ENCODE results near the gene PARP2. TPM values are rescaled to one million over a fixed set of nuclear protein-coding genes. Genes with fewer than 3 reads are reported as not detected.

The PARP2 gene
- total RNA-seq (2014; rRNA removed) (35.6 and 38.3 TPM in 2 replicates), Bru-seq, nascent RNA (percentile 78 among the genes with signal in this experiment), BruChase-seq, experiment 1, labeled RNA remaining after a 6-hour chase (percentile 71 among the genes with signal in this experiment), BruChase-seq, experiment 2, labeled RNA remaining after a 2-hour chase (percentile 70 among the genes with signal in this experiment)
- long read RNA-seq, transcript PARP2-202 (16 exons, 1,881 nt) = major isoform, 21 of 50 reads
- long read RNA-seq, transcript PARP2-201 (16 exons, 1,886 nt) = minor isoform, 7 of 50 reads
- long read RNA-seq, partial matches to known transcripts = 11 of 50 reads
- long read RNA-seq, other reads (novel, unspliced or antisense) = 9 of 50 reads

- H3K27ac ChIP-seq (ENCODE audit: low read length) = peak within 1 kb of the TSS; percentile 75
- no peaks in the 10 kb centered on the region for H3K9me2 ChIP-seq (replicated peaks; ENCODE audit: low read length)
- H3K9me3 ChIP-seq (ENCODE audit: low read length) = no peaks in the 10 kb centered on the region
- ATAC-seq (peak; percentile 99), DNase-seq (peak; percentile 100)
- TSS peak; percentile 100 for BruUV-seq (replicated peaks)
- ChIA-PET POLR2A (ENCODE audit: unreplicated experiment) (interaction anchor here (0.5 to 1.5 kb wide), 17 partner anchors 9 to 339 kb away, joined by 3 to 37 read pairs (median 6); partner anchors contain the start of genes APEX1, OSGEP, PIP4P1 and PNP), CTCF (interaction anchor here (0.5 to 1.5 kb wide), 7 partner anchors 15 to 347 kb away, joined by 3 to 22 read pairs (median 5); partner anchors contain the start of genes APEX1 and OSGEP)
- no peaks in the 10 kb centered on the region for H3F3A ChIP-seq (ENCODE audit: low read length, unreplicated experiment)
- peak within 1 kb of the TSS; percentile 86 for H3K9ac ChIP-seq (ENCODE audit: low read length)
- no peak for TF ChIP-seq EZH2phosphoT487 (IDR thresholded peaks at IDR 0.05; ENCODE audit: borderline replicate concordance, low read length)
- TF ChIP-seq CTCF (conservative IDR thresholded peaks at IDR 0.05; ENCODE audit: low read depth, low read length) = no peak
- no peak for TF ChIP-seq EZH2 (IDR thresholded peaks at IDR 0.05; ENCODE audit: low read length, unreplicated experiment)
- peak within 1 kb of the TSS; percentile 96 for H3K4me2 ChIP-seq (ENCODE audit: low read length)
- intact Hi-C loops (cut with micrococcal nuclease) = loop anchor here (1.0 to 2.0 kb wide), 5 partner anchors 10 to 270 kb away; partner anchors contain the start of genes APEX1, CCNB1IP1 and TEP1
- peaks cover 22% of the 10 kb centered on the region for H3K36me3 ChIP-seq (ENCODE audit: low read depth, low read length)
- peak within 1 kb of the TSS; percentile 98 for H2AFZ ChIP-seq (ENCODE audit: low read length)
- peaks cover 22% of the 10 kb centered on the region for H3K79me2 ChIP-seq (ENCODE audit: low read length)
- no peaks in the 10 kb centered on the region for H3K27me3 ChIP-seq (ENCODE audit: low read length)
- peak within 1 kb of the TSS; percentile 98 for H3K4me3 ChIP-seq (ENCODE audit: low read length)
- no peaks in the 10 kb centered on the region for H4K20me1 ChIP-seq (ENCODE audit: low read length)
- peaks cover 9% of the 10 kb centered on the region; the same call in 1 of the 2 replicates for H3K4me1 ChIP-seq (ENCODE audit: insufficient read depth, low read length)
These were observed at the start of gene PARP2 for GRCh38 chr14:20343092-20343861. TSS of gene PARP2 (plus strand) at chr14:20343635. CDS start at chr14:20343642, 7 bp downstream.

GRCh38 chr14:20294636-20295035, 48.8 kb upstream of the PARP2 start:
- Histone ChIP-seq H3K27me3 (ENCODE audit: low read length) (no peaks in the 10 kb centered on the region), H3K4me1 (ENCODE audit: insufficient read depth, low read length) (peaks cover 30% of the 10 kb centered on the region), H3K4me2 (ENCODE audit: low read length) (peak overlapping the region; percentile 72), H3K9me2 (replicated peaks; ENCODE audit: low read length) (no peaks in the 10 kb centered on the region), H3K27ac (ENCODE audit: low read length) (peak overlapping the region; percentile 86), H3K36me3 (ENCODE audit: low read depth, low read length) (peaks cover 51% of the 10 kb centered on the region), H3K79me2 (ENCODE audit: low read length) (no peaks in the 10 kb centered on the region), H3K9me3 (ENCODE audit: low read length) (no peaks in the 10 kb centered on the region), H3F3A (ENCODE audit: low read length, unreplicated experiment) (peaks cover 19% of the 10 kb centered on the region), H3K9ac (ENCODE audit: low read length) (peak overlapping the region; percentile 35), H2AFZ (ENCODE audit: low read length) (no peak overlapping the region), H3K4me3 (ENCODE audit: low read length) (peak overlapping the region; percentile 25; the same call in 1 of the 2 replicates), H4K20me1 (ENCODE audit: low read length) (0 out of 2 replicates have a peak, but pooled peaks cover 3% of the 10 kb centered on the region)
- no peak for TF ChIP-seq EZH2phosphoT487 (IDR thresholded peaks at IDR 0.05; ENCODE audit: borderline replicate concordance, low read length)
- no peak for TF ChIP-seq CTCF (conservative IDR thresholded peaks at IDR 0.05; ENCODE audit: low read depth, low read length)
- TF ChIP-seq EZH2 (IDR thresholded peaks at IDR 0.05; ENCODE audit: low read length, unreplicated experiment) = no peak
- POLR2A ChIA-PET (ENCODE audit: unreplicated experiment) = no interaction called here
- peak; percentile 83 for DNase-seq
- ATAC-seq = peak; percentile 98
- intact Hi-C loops (cut with micrococcal nuclease) = no loop called here
- CTCF ChIA-PET = interaction anchor here (0.5 kb wide), 1 partner anchor 196 kb away, joined by 3 read pairs; no protein-coding TSS in a partner anchor
- BruUV-seq (replicated peaks) = no TSS peak

Data from PC-3 (cell line).